SU-DHL-6 (cell line): Measurements from ENCODE around the gene TICAM1.

Experiments
- CTCF ChIP-seq: fragments of 200-600 bp; sonication (generic); IDR thresholded peaks from one replicate; pipeline ENCODE4 v1.5.1; 2017; ENCODE audit warnings: antibody characterized with exemption, mild to moderate bottlenecking, low read length, moderate library complexity; ENCODE audit not compliant: insufficient read depth, poor library complexity, severe bottlenecking
- EZH2phosphoT487 ChIP-seq: fragments of 200-600 bp; sonication (generic), shearing (Covaris generic); conservative IDR thresholded peaks from 2 replicates; pipeline ENCODE4 v1.6.1; 2018; ENCODE audit warnings: mild to moderate bottlenecking, antibody characterized with exemption, low read length, moderate library complexity, mixed read lengths

- no peak for TF ChIP-seq CTCF
- no peak for TF ChIP-seq EZH2phosphoT487
Observed at GRCh38 chr19:4814625-4815425, 16.7 kb downstream of the TICAM1 start.
